HG03139 (cell line): ENCODE results near the gene COG5.
"Not testable (repeated sequence)": the region's sequence is repeated elsewhere in the genome, so short reads cannot be mapped to it uniquely, and the experiment has no call there.

ENCODE experiments used
- ATAC-seq: cut with Tn5 transposase; IDR thresholded peaks from one replicate; pipeline ENCODE4 v1.9.1; 2021; ENCODE audit not compliant: unreplicated experiment

COG5 gene

GRCh38 chr7:107165341-107165740 is 398.4 kb downstream of the COG5 start:
- ATAC-seq: no peak

DNA sequence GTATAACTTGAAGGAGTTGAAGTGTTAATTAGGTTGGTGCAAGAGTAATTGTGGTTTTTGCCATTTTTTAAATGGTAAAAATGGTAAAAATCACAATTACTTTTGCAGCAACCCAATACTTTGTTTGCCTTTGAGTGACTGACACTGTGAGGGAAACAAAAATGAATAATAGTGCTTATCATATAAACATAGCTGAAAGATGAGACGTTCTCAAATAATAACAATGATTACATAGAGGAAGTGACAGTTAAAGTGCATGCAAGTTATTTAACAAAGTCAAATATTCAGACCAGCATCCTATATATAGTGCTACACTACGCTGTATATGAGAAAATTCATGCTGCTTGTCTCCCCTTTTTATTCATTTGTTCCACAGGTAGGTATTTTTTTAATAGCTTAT is 399.6 kb downstream of the COG5 start:
- ATAC-seq: no peak

DNA sequence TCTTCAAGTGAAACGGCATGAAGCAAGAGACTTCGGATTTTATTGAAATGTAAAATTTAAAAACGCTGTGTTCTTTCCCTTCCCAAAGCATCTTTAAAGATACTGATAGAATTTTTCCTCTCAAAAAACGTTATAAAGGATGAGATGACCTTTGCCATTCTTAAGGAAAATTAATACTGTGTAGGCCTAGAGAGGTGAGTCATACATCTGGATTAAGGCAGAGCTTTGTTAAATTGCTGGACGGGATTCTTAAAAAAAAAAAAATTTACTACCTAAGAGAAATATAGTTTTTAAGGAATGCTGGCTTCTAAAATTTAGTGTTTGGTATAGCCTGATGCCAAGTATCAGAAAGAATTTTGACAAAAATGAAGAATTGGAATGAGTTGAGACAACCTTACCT is 401.2 kb downstream of the COG5 start:
- ATAC-seq: no peak

DNA sequence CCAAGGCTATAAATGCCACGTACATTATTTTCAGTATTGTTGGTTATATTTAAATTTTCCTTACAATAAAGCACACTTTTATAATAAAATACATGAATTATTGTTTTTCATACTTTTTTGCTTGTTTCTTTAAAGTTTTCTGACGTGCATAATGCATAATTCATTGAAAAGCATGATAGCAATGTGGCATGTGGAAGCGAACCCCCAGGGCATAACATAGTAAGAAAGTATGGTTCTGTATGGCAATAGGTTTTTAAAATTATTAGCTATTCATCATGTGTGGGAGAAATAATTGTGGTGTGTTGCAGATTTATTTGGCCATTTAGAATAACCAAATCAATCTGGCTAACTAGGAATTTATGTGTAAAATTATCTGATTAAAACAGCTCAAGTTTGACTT is 402.3 kb downstream of the COG5 start:
- ATAC-seq: no peak

DNA sequence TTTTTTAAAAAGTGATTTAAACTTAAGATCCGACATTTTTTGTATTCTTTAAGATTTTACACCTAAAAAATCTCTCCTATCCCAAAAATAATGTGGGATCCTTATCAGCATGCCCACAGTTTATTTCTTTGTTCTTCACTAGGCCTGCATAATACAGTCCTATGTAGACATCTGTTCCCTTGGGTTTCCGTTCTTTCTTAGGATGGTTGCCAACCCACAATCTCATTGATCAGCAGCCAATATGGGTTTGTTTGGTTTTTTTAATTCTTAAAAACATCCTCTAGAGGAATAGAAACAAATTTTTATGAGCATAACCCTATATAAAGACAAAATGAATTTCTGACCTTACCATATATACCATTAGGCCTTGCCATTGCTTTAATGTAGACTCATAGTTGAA is 403.3 kb downstream of the COG5 start:
- ATAC-seq: no peak

DNA sequence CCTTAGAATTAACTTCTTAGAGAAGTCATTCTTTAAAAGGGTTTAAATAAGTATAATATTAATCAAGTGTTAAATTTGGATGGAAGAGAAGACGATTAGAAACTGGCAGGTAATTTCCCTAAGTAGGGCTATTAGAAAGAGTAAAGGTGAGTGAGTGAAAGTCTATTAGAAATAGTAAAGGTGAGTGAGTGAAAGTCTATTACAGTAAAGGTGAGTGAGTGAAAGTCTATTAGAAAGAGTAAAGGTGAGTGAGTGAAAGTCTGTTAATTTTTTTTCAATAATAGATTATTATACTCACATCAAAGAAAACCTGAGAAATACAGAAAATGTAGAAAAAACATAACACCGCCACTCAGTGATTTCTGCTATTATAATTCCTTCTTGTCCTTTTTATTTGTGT is 405.7 kb downstream of the COG5 start:
- no peak for ATAC-seq

- ATAC-seq: no peak
Measured at GRCh38 chr7:107157091-107157490, 406.6 kb downstream of the COG5 start.

DNA sequence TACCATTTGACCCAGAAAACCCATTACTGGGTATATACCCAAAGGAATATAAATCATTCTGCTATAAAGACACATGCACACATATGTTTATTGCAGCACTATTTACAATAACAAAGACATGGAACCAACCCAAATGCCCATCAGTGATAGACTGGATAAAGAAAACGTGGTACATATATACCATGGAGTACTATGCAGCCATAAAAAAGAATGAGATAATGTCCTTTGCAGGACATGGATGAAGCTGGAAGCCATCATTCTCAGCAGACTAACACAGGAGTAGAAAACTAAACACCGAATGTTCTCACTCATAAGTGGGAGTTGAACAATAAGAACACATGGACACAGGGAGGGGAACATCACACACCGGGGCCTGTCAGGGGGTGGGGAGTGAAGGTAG is 408.0 kb downstream of the COG5 start:
- not testable (repeated sequence) for ATAC-seq

- no peak for ATAC-seq
Measured at GRCh38 chr7:107154826-107155225, 408.9 kb downstream of the COG5 start.

DNA sequence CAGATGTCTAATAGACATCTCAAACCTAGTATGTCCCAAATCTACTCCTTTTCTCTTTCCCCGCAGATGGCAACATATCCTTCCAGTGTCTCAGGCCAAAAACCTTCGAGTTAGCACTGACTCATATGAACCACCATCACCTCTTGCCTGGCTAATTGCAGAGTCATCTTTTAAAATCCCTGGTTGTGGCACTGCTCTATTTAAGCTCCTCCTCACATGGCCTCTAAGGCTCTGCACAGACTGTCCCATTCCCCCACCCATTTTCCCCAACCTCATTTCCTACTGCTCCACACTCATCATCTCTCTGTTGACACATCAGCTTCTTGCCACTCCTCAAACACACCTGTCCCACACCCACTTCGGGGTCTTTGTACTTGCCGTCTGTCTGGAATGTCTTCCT is 411.7 kb downstream of the COG5 start:
- ATAC-seq: no peak
